ENCODE results near the gene C1QTNF3.

The C1QTNF3 gene

GRCh38 chr5:34040472-34040871 lies 2.5 kb downstream of the C1QTNF3 start:
- TF ChIP-seq ZNF24 (tag by site-specific recombination; IDR thresholded peaks at IDR 0.05) = no peak
- TF ChIP-seq KLF7 (tag by site-specific recombination; IDR thresholded peaks at IDR 0.05; ENCODE audit: borderline replicate concordance) = no peak
- TF ChIP-seq KLF16 (tag by site-specific recombination; IDR thresholded peaks at IDR 0.05) = no peak
- TF ChIP-seq ZNF223 (tag by site-specific recombination; IDR thresholded peaks at IDR 0.05) = no peak
- TF ChIP-seq TSHZ1 (tag by site-specific recombination; IDR thresholded peaks at IDR 0.05; ENCODE audit: borderline replicate concordance) = no peak
- TF ChIP-seq ZNF2 (tag by site-specific recombination; IDR thresholded peaks at IDR 0.05) = no peak
- TF ChIP-seq ZNF354C (tag by site-specific recombination; IDR thresholded peaks at IDR 0.05; ENCODE audit: borderline replicate concordance, low read depth) = no peak
- TF ChIP-seq ZNF785 (tag by site-specific recombination; IDR thresholded peaks at IDR 0.05) = no peak
- TF ChIP-seq ZNF670 (tag by site-specific recombination; IDR thresholded peaks at IDR 0.05; ENCODE audit: low read depth) = no peak
- no peak for TF ChIP-seq ZNF837 (tag by site-specific recombination; IDR thresholded peaks at IDR 0.05)
- no peak for TF ChIP-seq PRDM1 (tag by site-specific recombination; IDR thresholded peaks at IDR 0.05)
- TF ChIP-seq ZNF529 (tag by site-specific recombination; IDR thresholded peaks at IDR 0.05; ENCODE audit: insufficient replicate concordance) = no peak
- no peak for TF ChIP-seq MEIS1 (CRISPR knock-in tag; IDR thresholded peaks at IDR 0.05; ENCODE audit: borderline replicate concordance)
- no peak for TF ChIP-seq ZNF404 (tag by site-specific recombination; IDR thresholded peaks at IDR 0.05)
- TF ChIP-seq ZNF704 (tag by site-specific recombination; IDR thresholded peaks at IDR 0.05) = no peak
- no peak for TF ChIP-seq ZNF530 (tag by site-specific recombination; IDR thresholded peaks at IDR 0.05; ENCODE audit: low read depth)
- TF ChIP-seq HIC1 (tag by site-specific recombination; IDR thresholded peaks at IDR 0.05) = no peak
- no peak for TF ChIP-seq ZNF639 (tag by site-specific recombination; IDR thresholded peaks at IDR 0.05)
- no peak for TF ChIP-seq ZNF140 (tag by site-specific recombination; IDR thresholded peaks at IDR 0.05)
- Histone ChIP-seq H3K9me3 (ENCODE audit: control insufficient read depth, insufficient read depth, low read depth, low read length) (no peaks in the 10 kb centered on the region), H3K36me3 (ENCODE audit: control insufficient read depth in 2 of 2, insufficient read depth in 1 of 2, low read length in 2 of 2) (no peaks in the 10 kb centered on the region), H3K27ac (ENCODE audit: extremely low read depth, low read depth, low read length) (no peak overlapping the region), H3K4me3 (ENCODE audit: low read depth, low read length) (no peak overlapping the region), H3K4me1 (ENCODE audit: control insufficient read depth, insufficient read depth, low read length) (no peaks in the 10 kb centered on the region)
- ChIA-PET POLR2A (interaction anchor here (1.7 kb wide), 1 partner anchor 32 kb away, joined by 5 read pairs; the partner anchor contains the start of gene AMACR), CTCF (interaction anchor here (0.6 to 1.1 kb wide), 3 partner anchors 25 to 168 kb away, joined by 3 to 7 read pairs (median 5); no protein-coding TSS in a partner anchor)
